GM23338 (cell line): ENCODE data around the gene RBM17. TPM values are rescaled to one million over a fixed set of nuclear protein-coding genes. Genes with fewer than 3 reads are reported as not detected.

Experiments
- ATAC-seq: fragments of 200-7000 bp; cut with Tn5 transposase; 3 replicates; pipeline ENCODE4 v1.9.1; 2020
- DNase-seq: peaks from one replicate; pipeline ENCODE4 v3.0.0-alpha.2; 2015; ENCODE audit warnings: low spot score
- H2AFZ ChIP-seq: fragments of 200-600 bp; sonication (generic); 2 replicates; pipeline ENCODE4 v1.8.0; 2016; ENCODE audit warnings: antibody characterized with exemption, mild to moderate bottlenecking, moderate library complexity
- H3F3A ChIP-seq: fragments of 200-600 bp; sonication (generic); replicated peaks from 2 replicates; pipeline ENCODE4 v1.8.0; 2017; ENCODE audit warnings: antibody characterized with exemption, mixed run types, low read depth
- H3K27ac ChIP-seq: fragments of 200-600 bp; sonication (generic); 2 replicates; pipeline ENCODE4 v1.6.1; 2016; ENCODE audit warnings: low read depth
- H3K27me3 ChIP-seq: fragments of 200-600 bp; sonication (generic); 2 replicates; pipeline ENCODE4 v1.8.0; 2016; ENCODE audit warnings: mild to moderate bottlenecking, mixed run types, moderate library complexity; ENCODE audit not compliant: insufficient read depth
- H3K36me3 ChIP-seq: fragments of 200-600 bp; sonication (generic); 2 replicates; pipeline ENCODE4 v1.8.0; 2016; ENCODE audit warnings: mild to moderate bottlenecking; ENCODE audit not compliant: insufficient read depth
- H3K4me1 ChIP-seq: fragments of 200-600 bp; sonication (generic); 2 replicates; pipeline ENCODE4 v1.8.0; 2016; ENCODE audit warnings: mild to moderate bottlenecking, moderate library complexity; ENCODE audit not compliant: insufficient read depth
- H3K4me2 ChIP-seq: fragments of 200-600 bp; sonication (generic); 2 replicates; pipeline ENCODE4 v1.7.1; 2017; ENCODE audit warnings: mixed run types
- H3K4me3 ChIP-seq: fragments of 200-600 bp; sonication (generic); 2 replicates; pipeline ENCODE4 v1.6.1; 2016; ENCODE audit warnings: mixed run types
- H3K79me2 ChIP-seq: fragments of 200-600 bp; sonication (generic); replicated peaks from 2 replicates; pipeline ENCODE4 v1.8.0; 2017; ENCODE audit warnings: mild to moderate bottlenecking; ENCODE audit not compliant: insufficient read depth
- H3K9me2 ChIP-seq: fragments of 200-600 bp; sonication (generic); 2 replicates; pipeline ENCODE4 v1.8.0; 2017; ENCODE audit not compliant: insufficient read depth
- H4K20me1 ChIP-seq: fragments of 200-600 bp; sonication (generic); replicated peaks from 2 replicates; pipeline ENCODE4 v1.8.0; 2017; ENCODE audit warnings: mild to moderate bottlenecking; ENCODE audit not compliant: insufficient read depth
- H3K27ac Mint-ChIP-seq: 2 replicates; pipeline ENCODE4 v1.8.0; 2020; ENCODE audit warnings: inconsistent platforms, mild to moderate bottlenecking, moderate library complexity, mixed read lengths
- H3K27me3 Mint-ChIP-seq: 3 replicates; pipeline ENCODE4 v1.8.0; 2022; ENCODE audit warnings: low read depth, mild to moderate bottlenecking, moderate library complexity, mixed read lengths, inconsistent platforms; ENCODE audit not compliant: insufficient read depth, poor library complexity
- H3K36me3 Mint-ChIP-seq: 3 replicates; pipeline ENCODE4 v1.8.0; 2021; ENCODE audit warnings: low read depth, mild to moderate bottlenecking, inconsistent platforms, moderate library complexity, mixed read lengths
- H3K4me1 Mint-ChIP-seq: 3 replicates; pipeline ENCODE4 v1.8.0; 2020; ENCODE audit warnings: mild to moderate bottlenecking, inconsistent platforms, mixed read lengths
- H3K4me3 Mint-ChIP-seq: 3 replicates; pipeline ENCODE4 v1.8.0; 2021; ENCODE audit warnings: moderate library complexity, mild to moderate bottlenecking, inconsistent platforms, mixed read lengths
- H3K9me3 Mint-ChIP-seq: 3 replicates; pipeline ENCODE4 v1.8.0; 2020; ENCODE audit warnings: moderate library complexity, mild to moderate bottlenecking, inconsistent platforms, mixed read lengths
- CREB1 ChIP-seq: fragments of 250-450 bp; sonication (Bioruptor Pico); IDR thresholded peaks from 2 replicates; pipeline ENCODE4 v1.5.0; 2020; ENCODE audit warnings: low read depth, mild to moderate bottlenecking, moderate library complexity
- EZH2 ChIP-seq: fragments of 200-600 bp; sonication (generic); IDR thresholded peaks from one replicate; pipeline ENCODE4 v1.8.0; 2017; ENCODE audit warnings: antibody characterized with exemption, mild to moderate bottlenecking, low read depth; ENCODE audit not compliant: unreplicated experiment
- EZH2phosphoT487 ChIP-seq: fragments of 200-600 bp; sonication (generic); IDR thresholded peaks from one replicate; pipeline ENCODE4 v1.8.1; 2018; ENCODE audit warnings: antibody characterized with exemption; ENCODE audit not compliant: unreplicated experiment
- JUNB ChIP-seq: IDR thresholded peaks from one replicate; pipeline ENCODE4 v1.6.1; 2016; ENCODE audit warnings: antibody characterized with exemption; ENCODE audit not compliant: unreplicated experiment
- NANOG ChIP-seq: IDR thresholded peaks from 2 replicates; pipeline ENCODE4 v1.6.1; 2016; ENCODE audit warnings: antibody characterized with exemption, borderline replicate concordance
- POLR2AphosphoS5 ChIP-seq: IDR thresholded peaks from 2 replicates; pipeline ENCODE4 v1.6.1; 2016; ENCODE audit warnings: antibody characterized with exemption, low read depth
- STAT1 ChIP-seq: IDR thresholded peaks from one replicate; pipeline ENCODE4 v1.6.1; 2016; ENCODE audit warnings: antibody characterized with exemption; ENCODE audit not compliant: unreplicated experiment
- ZNF114 ChIP-seq: fragments of 250-450 bp; sonication (Bioruptor Pico); IDR thresholded peaks from 2 replicates; pipeline ENCODE4 v1.5.0; 2020; ENCODE audit warnings: mild to moderate bottlenecking, moderate library complexity
- ZNF331 ChIP-seq: fragments of 250-450 bp; sonication (Bioruptor Pico); IDR thresholded peaks from 2 replicates; pipeline ENCODE4 v1.5.0; 2020; ENCODE audit warnings: low read depth, mild to moderate bottlenecking, moderate library complexity
- polyA plus RNA-seq: library from polyadenylated mRNA; unstranded; fragments of >200 nt; fragmentation: Nextera tagmentation; extraction: Ambion mirVana; gene quantifications from 2 replicates; pipeline ENCODE4 v1.2.1, GENCODE V29; 2016
- total RNA-seq: library from RNA; depleted of rRNA; stranded (reverse); fragments of >200 nt; shearing (Covaris generic); gene quantifications from 2 replicates; pipeline ENCODE4 v1.2.3, GENCODE V29; 2014
- TF ChIP-seq, protein P1 (sequence below): fragments of 250-450 bp; sonication (Bioruptor Pico); IDR thresholded peaks from 2 replicates; pipeline ENCODE4 v1.5.0; 2020; ENCODE audit warnings: mild to moderate bottlenecking, moderate library complexity
- TF ChIP-seq, protein P2 (sequence below): IDR thresholded peaks from 2 replicates; pipeline ENCODE4 v1.6.1; 2016; ENCODE audit warnings: antibody characterized with exemption
- TF ChIP-seq, protein P3 (sequence below): IDR thresholded peaks from one replicate; pipeline ENCODE4 v1.6.1; 2018; ENCODE audit warnings: antibody characterized with exemption; ENCODE audit not compliant: unreplicated experiment
- TF ChIP-seq, protein P4 (sequence below), 2 experiments: fragments of 200-600 bp in 1 of 2; sonication (generic) in 1 of 2; conservative IDR thresholded peaks; 2 replicates each; pipeline versions ENCODE4 v1.5.1 to v1.6.1; 2016 to 2017; ENCODE audit warnings: antibody characterized with exemption in 2 of 2, low read depth in 2 of 2, mild to moderate bottlenecking in 2 of 2, moderate library complexity in 1 of 2

The RBM17 gene
- total and polyA plus RNA-seq, 2 experiments from 2014 or later, result 54.7 to 281 TPM

DNA sequence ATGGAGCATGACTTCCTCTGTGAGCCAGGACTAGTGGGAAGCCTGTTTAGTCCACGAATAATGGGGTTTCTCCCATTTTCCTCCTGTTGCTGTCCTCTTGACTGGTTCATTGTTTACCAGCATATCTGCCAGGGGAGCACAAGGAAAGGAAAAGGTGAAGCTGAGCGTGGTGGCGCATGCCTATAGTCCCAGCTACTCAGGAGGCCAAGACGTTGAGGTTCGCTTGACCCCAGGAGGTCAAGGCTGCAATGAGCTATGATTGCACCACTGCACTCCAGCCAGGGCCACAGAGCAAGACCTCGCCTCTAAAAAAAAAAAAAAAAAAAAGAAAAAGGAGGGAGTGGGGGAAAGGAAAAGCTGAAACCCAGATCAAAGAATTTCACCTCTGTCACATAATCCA is 20.8 kb upstream of the RBM17 start:
- H3K27me3 Mint-ChIP-seq, result no peaks in the 10 kb centered on the region
- Histone ChIP-seq H3K79me2 (no peaks in the 10 kb centered on the region), H3K4me2 (no peak overlapping the region), H3K4me1 (no peaks in the 10 kb centered on the region), H3K27ac (no peak overlapping the region), H3K9me2 (0 out of 2 replicates have a peak, but pooled peaks cover 3% of the 10 kb centered on the region), H3K36me3 (no peaks in the 10 kb centered on the region), H3F3A (no peaks in the 10 kb centered on the region), H3K27me3 (no peaks in the 10 kb centered on the region), H3K4me3 (no peak overlapping the region), H4K20me1 (no peaks in the 10 kb centered on the region; the same call in 1 of the 2 replicates), H2AFZ (no peak overlapping the region)
- H3K36me3 Mint-ChIP-seq, result no peaks in the 10 kb centered on the region
- no peak overlapping the region for H3K27ac Mint-ChIP-seq
- no peak overlapping the region for H3K4me3 Mint-ChIP-seq
- TF ChIP-seq JUNB (no peak), POLR2AphosphoS5 (no peak), NANOG (no peak), ZNF331 (CRISPR knock-in tag) (no peak), CREB1 (CRISPR knock-in tag) (no peak), EZH2phosphoT487 (no peak), EZH2 (no peak), ZNF114 (CRISPR knock-in tag) (no peak), STAT1 (no peak)
- TF ChIP-seq, protein P1, sequence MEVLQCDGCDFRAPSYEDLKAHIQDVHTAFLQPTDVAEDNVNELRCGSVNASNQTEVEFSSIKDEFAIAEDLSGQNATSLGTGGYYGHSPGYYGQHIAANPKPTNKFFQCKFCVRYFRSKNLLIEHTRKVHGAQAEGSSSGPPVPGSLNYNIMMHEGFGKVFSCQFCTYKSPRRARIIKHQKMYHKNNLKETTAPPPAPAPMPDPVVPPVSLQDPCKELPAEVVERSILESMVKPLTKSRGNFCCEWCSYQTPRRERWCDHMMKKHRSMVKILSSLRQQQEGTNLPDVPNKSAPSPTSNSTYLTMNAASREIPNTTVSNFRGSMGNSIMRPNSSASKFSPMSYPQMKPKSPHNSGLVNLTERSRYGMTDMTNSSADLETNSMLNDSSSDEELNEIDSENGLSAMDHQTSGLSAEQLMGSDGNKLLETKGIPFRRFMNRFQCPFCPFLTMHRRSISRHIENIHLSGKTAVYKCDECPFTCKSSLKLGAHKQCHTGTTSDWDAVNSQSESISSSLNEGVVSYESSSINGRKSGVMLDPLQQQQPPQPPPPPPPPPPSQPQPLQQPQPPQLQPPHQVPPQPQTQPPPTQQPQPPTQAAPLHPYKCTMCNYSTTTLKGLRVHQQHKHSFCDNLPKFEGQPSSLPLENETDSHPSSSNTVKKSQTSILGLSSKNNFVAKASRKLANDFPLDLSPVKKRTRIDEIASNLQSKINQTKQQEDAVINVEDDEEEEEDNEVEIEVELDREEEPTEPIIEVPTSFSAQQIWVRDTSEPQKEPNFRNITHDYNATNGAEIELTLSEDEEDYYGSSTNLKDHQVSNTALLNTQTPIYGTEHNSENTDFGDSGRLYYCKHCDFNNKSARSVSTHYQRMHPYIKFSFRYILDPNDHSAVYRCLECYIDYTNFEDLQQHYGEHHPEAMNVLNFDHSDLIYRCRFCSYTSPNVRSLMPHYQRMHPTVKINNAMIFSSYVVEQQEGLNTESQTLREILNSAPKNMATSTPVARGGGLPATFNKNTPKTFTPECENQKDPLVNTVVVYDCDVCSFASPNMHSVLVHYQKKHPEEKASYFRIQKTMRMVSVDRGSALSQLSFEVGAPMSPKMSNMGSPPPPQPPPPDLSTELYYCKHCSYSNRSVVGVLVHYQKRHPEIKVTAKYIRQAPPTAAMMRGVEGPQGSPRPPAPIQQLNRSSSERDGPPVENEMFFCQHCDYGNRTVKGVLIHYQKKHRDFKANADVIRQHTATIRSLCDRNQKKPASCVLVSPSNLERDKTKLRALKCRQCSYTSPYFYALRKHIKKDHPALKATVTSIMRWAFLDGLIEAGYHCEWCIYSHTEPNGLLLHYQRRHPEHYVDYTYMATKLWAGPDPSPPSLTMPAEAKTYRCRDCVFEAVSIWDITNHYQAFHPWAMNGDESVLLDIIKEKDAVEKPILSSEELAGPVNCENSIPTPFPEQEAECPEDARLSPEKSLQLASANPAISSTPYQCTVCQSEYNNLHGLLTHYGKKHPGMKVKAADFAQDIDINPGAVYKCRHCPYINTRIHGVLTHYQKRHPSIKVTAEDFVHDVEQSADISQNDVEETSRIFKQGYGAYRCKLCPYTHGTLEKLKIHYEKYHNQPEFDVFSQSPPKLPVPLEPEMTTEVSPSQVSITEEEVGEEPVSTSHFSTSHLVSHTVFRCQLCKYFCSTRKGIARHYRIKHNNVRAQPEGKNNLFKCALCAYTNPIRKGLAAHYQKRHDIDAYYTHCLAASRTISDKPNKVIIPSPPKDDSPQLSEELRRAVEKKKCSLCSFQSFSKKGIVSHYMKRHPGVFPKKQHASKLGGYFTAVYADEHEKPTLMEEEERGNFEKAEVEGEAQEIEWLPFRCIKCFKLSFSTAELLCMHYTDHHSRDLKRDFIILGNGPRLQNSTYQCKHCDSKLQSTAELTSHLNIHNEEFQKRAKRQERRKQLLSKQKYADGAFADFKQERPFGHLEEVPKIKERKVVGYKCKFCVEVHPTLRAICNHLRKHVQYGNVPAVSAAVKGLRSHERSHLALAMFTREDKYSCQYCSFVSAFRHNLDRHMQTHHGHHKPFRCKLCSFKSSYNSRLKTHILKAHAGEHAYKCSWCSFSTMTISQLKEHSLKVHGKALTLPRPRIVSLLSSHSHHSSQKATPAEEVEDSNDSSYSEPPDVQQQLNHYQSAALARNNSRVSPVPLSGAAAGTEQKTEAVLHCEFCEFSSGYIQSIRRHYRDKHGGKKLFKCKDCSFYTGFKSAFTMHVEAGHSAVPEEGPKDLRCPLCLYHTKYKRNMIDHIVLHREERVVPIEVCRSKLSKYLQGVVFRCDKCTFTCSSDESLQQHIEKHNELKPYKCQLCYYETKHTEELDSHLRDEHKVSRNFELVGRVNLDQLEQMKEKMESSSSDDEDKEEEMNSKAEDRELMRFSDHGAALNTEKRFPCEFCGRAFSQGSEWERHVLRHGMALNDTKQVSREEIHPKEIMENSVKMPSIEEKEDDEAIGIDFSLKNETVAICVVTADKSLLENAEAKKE (CRISPR knock-in tag), result no peak
- TF ChIP-seq, protein P2, sequence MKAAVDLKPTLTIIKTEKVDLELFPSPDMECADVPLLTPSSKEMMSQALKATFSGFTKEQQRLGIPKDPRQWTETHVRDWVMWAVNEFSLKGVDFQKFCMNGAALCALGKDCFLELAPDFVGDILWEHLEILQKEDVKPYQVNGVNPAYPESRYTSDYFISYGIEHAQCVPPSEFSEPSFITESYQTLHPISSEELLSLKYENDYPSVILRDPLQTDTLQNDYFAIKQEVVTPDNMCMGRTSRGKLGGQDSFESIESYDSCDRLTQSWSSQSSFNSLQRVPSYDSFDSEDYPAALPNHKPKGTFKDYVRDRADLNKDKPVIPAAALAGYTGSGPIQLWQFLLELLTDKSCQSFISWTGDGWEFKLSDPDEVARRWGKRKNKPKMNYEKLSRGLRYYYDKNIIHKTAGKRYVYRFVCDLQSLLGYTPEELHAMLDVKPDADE, result no peak
- TF ChIP-seq, protein P3, sequence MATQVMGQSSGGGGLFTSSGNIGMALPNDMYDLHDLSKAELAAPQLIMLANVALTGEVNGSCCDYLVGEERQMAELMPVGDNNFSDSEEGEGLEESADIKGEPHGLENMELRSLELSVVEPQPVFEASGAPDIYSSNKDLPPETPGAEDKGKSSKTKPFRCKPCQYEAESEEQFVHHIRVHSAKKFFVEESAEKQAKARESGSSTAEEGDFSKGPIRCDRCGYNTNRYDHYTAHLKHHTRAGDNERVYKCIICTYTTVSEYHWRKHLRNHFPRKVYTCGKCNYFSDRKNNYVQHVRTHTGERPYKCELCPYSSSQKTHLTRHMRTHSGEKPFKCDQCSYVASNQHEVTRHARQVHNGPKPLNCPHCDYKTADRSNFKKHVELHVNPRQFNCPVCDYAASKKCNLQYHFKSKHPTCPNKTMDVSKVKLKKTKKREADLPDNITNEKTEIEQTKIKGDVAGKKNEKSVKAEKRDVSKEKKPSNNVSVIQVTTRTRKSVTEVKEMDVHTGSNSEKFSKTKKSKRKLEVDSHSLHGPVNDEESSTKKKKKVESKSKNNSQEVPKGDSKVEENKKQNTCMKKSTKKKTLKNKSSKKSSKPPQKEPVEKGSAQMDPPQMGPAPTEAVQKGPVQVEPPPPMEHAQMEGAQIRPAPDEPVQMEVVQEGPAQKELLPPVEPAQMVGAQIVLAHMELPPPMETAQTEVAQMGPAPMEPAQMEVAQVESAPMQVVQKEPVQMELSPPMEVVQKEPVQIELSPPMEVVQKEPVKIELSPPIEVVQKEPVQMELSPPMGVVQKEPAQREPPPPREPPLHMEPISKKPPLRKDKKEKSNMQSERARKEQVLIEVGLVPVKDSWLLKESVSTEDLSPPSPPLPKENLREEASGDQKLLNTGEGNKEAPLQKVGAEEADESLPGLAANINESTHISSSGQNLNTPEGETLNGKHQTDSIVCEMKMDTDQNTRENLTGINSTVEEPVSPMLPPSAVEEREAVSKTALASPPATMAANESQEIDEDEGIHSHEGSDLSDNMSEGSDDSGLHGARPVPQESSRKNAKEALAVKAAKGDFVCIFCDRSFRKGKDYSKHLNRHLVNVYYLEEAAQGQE, result no peak
- TF ChIP-seq, protein P4, sequence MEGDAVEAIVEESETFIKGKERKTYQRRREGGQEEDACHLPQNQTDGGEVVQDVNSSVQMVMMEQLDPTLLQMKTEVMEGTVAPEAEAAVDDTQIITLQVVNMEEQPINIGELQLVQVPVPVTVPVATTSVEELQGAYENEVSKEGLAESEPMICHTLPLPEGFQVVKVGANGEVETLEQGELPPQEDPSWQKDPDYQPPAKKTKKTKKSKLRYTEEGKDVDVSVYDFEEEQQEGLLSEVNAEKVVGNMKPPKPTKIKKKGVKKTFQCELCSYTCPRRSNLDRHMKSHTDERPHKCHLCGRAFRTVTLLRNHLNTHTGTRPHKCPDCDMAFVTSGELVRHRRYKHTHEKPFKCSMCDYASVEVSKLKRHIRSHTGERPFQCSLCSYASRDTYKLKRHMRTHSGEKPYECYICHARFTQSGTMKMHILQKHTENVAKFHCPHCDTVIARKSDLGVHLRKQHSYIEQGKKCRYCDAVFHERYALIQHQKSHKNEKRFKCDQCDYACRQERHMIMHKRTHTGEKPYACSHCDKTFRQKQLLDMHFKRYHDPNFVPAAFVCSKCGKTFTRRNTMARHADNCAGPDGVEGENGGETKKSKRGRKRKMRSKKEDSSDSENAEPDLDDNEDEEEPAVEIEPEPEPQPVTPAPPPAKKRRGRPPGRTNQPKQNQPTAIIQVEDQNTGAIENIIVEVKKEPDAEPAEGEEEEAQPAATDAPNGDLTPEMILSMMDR (conservative IDR thresholded peaks at IDR 0.05; ENCODE audit: low read depth in 2 of 2), result no peak
- ATAC-seq (no peak), DNase-seq (no peak)
- no peaks in the 10 kb centered on the region for H3K4me1 Mint-ChIP-seq
- H3K9me3 Mint-ChIP-seq, result peaks cover 3% of the 10 kb centered on the region; the same call in 1 of the 3 replicates
